HT-29 (cell line): ENCODE data around the gene CISD3. TPM values are rescaled to one million over a fixed set of nuclear protein-coding genes. Genes with fewer than 3 reads are reported as not detected.

Source experiments
- DNase-seq: peaks from one replicate; pipeline ENCODE4 v3.0.0-alpha.2; 2015; ENCODE audit warnings: low spot score
- total RNA-seq: library from RNA; depleted of rRNA; stranded (reverse); fragments of >200 nt; shearing (Covaris generic); gene quantifications from 2 replicates; pipeline ENCODE4 v1.2.3, GENCODE V29; 2014

Gene CISD3
- total RNA-seq, 1 experiment from 2014 or later: 100 TPM

GRCh38 chr17:38727736-38728135 is 2.4 kb upstream of the CISD3 start:
- no peak for DNase-seq

DNA sequence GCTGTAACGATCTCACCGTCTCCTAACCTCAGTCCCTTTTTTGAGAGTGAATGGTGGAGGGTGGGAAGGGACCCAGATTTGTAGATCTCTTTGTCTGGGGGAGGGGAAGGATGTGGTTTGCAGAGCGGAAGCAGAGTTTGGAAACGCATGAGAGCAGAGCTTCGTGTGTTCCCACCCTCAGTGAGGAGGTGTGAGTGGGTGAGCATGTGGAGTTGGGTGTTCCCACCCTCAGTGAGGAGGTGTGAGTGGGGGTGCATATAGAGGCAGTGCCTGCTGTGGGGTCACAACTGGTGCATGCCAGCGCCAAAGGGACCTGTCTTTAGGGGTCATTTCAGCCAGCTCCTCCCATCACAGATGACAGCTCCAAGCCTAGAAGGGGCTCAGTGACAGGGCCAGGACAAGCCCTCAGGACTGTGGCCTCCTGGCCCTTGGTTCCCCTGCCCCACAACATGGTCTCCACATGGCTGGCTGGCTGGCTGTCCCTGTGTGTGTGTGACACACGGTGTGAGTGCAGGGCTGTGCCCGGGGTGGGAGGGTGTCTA is 1.8 kb upstream of the CISD3 start:
- DNase-seq: no peak

DNA sequence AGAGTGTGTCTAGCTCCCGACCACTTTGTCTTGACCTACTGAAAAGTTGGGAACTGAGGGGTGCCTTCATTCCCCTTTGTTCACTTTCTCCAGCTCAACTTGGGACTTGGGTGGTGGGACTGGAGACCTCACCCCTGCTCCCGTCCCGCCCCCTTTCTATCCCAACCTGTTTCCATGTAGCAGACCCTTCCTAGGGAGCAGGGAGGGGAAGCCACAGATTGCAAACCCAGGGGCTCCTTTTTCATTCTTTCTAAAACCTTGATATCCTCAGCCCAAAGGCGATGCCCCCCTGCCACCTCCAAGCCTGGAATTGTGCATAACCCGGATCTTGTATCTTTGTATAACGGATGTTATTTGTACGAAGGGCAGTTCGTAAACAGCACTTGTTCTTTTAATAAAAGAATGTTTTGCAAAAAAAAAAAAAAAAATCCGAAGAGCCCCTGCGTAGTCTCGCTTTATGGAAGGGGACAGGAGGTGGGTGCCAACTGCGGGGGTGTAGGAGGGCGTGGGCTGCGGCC is 714 bp upstream of the CISD3 start:
- peak; percentile 35 for DNase-seq

DNA sequence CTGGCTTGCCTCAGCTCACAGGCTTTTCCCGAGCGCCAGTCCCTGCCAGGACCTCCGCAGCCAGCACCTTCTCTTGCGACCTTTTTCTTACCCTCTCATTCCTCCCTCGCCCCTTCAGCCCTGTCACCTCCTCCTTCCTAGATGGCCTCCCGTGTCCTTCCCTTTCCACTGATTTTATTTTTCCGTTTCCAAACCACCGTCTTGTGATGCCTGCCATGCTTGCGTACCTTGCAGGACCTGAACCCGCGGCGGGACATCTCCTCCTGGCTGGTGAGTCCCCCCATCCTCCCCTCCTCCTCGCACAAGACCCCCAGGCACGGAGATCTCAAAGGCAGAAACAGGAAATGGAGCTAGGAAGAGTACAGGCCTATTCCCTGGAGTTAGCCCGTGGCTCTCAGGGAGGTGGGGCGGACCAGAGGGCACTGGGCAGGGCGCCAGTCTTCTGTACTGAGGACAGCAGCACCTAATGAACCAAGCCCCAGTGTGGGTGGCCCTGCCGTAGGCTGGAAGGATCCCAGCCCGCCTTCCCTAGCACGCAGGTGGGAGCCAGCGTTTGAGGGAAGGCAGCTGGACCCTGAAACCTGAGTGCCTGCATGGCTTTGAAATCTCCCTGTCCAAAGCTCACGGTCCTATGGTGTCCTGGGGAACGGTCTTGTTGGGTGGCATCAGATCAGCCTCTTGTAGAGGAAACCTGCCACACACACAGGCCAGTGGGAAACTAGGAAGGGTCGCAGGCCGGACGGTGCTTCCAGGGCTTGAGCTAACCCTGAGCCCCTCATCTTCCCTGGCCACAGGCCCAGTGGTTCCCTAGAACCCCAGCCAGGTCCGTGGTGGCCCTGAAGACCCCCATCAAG is 612 bp downstream of the CISD3 start:
- peak; percentile 97 for DNase-seq

- DNase-seq: peak; percentile 30
These were observed 1.6 kb downstream of the CISD3 start for GRCh38 chr17:38731526-38732294.

GRCh38 chr17:38732376-38733281 is 2.5 kb downstream of the CISD3 start:
- DNase-seq: no peak

- no peak for DNase-seq
These were observed 3.3 kb downstream of the CISD3 start for GRCh38 chr17:38733282-38733981.

GRCh38 chr17:38733982-38734973 is 4.1 kb downstream of the CISD3 start:
- DNase-seq: peak; percentile 72

GRCh38 chr17:38735161-38735997 is 5.2 kb downstream of the CISD3 start:
- DNase-seq: peak; percentile 68

GRCh38 chr17:38738007-38738662 is 8.0 kb downstream of the CISD3 start:
- no peak for DNase-seq

GRCh38 chr17:38738686-38739085 is 8.5 kb downstream of the CISD3 start:
- no peak for DNase-seq

DNA sequence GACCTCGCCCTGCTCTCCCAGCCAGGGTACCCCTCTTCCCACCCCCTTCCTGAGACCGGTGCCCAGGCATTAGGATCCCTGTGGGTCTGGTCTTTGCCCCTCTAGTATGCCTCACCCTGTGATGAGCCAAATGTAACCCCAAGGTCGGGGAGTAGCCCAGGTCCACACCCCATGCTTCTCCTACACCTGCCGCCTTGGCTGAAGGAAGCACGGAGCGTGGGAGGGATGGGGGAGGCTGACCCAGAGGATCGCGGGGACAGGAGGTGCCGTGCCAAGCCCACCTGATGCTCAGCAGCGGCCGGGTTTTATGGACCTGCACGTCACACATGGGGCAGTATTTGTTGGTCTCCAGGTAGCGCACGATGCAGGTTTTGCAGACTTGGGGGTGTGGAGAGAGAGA is 9.2 kb downstream of the CISD3 start:
- no peak for DNase-seq

DNA sequence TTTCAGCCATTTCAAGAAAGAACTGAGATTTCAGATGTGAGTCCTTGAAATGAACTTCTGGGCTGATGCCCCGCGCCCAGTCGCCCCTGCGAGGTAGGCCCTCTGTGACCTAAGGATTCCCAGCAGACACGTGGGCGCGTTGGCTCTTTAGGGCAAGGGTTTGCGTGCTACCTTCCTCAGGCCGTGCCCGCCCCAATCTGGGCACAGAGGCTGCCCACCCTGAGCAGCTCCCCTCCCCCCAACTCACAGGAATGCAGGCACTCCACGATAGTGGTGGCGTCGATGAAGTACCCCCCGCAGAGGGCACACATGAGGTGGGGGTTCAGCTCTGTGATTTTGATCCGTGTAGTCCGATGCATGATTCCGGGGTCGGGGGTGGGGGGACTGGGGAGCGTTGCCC is 9.9 kb downstream of the CISD3 start:
- no peak for DNase-seq

DNA sequence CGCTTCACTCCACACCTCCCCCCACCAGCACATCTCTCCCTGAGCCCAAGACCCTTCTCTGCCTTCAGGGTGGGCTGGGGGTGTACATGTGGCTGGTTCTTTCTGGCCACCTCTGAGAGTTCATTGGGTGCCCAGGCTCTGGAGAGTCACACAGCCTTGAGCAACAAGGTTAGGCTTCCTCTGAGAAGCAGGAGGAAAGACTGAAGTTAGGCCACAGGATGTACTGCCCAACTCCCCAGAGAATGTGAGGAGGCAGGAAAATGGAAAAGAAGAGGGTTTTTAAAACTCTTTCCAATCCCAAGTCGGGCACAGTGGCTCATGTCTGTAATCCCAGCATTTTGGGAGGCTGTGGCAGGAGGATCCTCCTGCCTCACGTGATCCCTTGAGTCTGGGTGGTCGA is 10.7 kb downstream of the CISD3 start:
- DNase-seq: no peak

GRCh38 chr17:38741461-38741860 is 11.3 kb downstream of the CISD3 start:
- DNase-seq: no peak

DNA sequence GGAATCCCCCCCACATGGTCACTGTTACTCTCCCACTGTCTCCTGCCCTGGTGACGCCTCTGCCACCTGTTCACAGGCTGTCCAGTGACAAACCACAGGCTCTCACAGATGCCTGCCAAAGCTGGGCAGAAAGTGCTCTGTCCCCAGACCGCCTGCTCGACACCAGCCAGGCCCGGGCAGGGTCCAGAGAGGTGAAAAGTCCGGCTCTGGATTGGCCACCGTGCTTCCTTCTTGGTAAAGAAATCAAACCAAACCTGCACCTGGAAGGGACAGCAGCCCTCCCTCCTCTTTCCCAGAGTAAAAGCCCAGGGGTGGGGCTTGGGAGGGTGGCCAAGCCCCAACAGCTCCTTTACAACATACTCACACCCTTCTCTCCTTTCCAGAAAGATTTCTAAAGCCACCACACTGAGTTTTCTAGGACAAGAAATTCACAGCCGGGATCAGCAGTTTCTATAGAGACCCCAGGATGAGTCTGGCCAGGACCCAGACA is 11.8 kb downstream of the CISD3 start:
- peak; percentile 65 for DNase-seq

GRCh38 chr17:38742411-38743308 is 12.5 kb downstream of the CISD3 start:
- DNase-seq: peak; percentile 98
